T-helper 2 cell treated with Interferon-gamma antibody and Interleukin-4, amounts not matched to agents 5 μg/mL and 100 μg/mL, for 36 hours (primary cell): Measurements from ENCODE around the gene PGBD5.

ENCODE experiments used
- DNase-seq: peaks from one replicate; pipeline ENCODE4 v3.0.0; 2021; ENCODE audit warnings: low spot score
- H3K27ac Mint-ChIP-seq: one replicate; pipeline ENCODE4 v1.8.0; 2021; ENCODE audit warnings: mild to moderate bottlenecking, mixed read lengths
- H3K27me3 Mint-ChIP-seq: one replicate; pipeline ENCODE4 v1.8.0; 2021; ENCODE audit warnings: low read depth, mixed read lengths
- H3K36me3 Mint-ChIP-seq: one replicate; pipeline ENCODE4 v1.8.0; 2021; ENCODE audit warnings: low read depth, mixed read lengths
- H3K4me1 Mint-ChIP-seq: one replicate; pipeline ENCODE4 v1.8.0; 2021; ENCODE audit warnings: low read depth, mixed read lengths
- H3K4me3 Mint-ChIP-seq: one replicate; pipeline ENCODE4 v1.8.0; 2022; ENCODE audit warnings: mild to moderate bottlenecking, moderate library complexity, mixed read lengths
- H3K9me3 Mint-ChIP-seq: one replicate; pipeline ENCODE4 v1.8.0; 2021; ENCODE audit warnings: mixed read lengths

PGBD5 gene

GRCh38 chr1:230396966-230397365 lies 29.2 kb downstream of the PGBD5 start:
- H3K27me3 Mint-ChIP-seq, result no peaks in the 10 kb centered on the region

GRCh38 chr1:230395932-230396331 lies 30.2 kb downstream of the PGBD5 start:
- DNase-seq, result no peak
- H3K4me1 Mint-ChIP-seq, result no peaks in the 10 kb centered on the region
- H3K9me3 Mint-ChIP-seq, result no peaks in the 10 kb centered on the region
- H3K27ac Mint-ChIP-seq, result no peak overlapping the region
- H3K36me3 Mint-ChIP-seq, result no peaks in the 10 kb centered on the region
- H3K27me3 Mint-ChIP-seq, result peaks cover 5% of the 10 kb centered on the region
- H3K4me3 Mint-ChIP-seq, result no peak overlapping the region

More at GRCh38 chr1:230396966-230397365, 29.2 kb downstream of the PGBD5 start:
- H3K4me1 Mint-ChIP-seq, result no peaks in the 10 kb centered on the region
- DNase-seq, result no peak
- H3K9me3 Mint-ChIP-seq, result no peaks in the 10 kb centered on the region
- no peak overlapping the region for H3K27ac Mint-ChIP-seq
- no peaks in the 10 kb centered on the region for H3K36me3 Mint-ChIP-seq
- no peak overlapping the region for H3K4me3 Mint-ChIP-seq

GRCh38 chr1:230394741-230395140 lies 31.4 kb downstream of the PGBD5 start:
- DNase-seq, result no peak
- H3K36me3 Mint-ChIP-seq, result no peaks in the 10 kb centered on the region
- H3K27ac Mint-ChIP-seq, result no peak overlapping the region
- H3K4me1 Mint-ChIP-seq, result no peaks in the 10 kb centered on the region
- peaks cover 5% of the 10 kb centered on the region for H3K27me3 Mint-ChIP-seq
- no peak overlapping the region for H3K4me3 Mint-ChIP-seq
- no peaks in the 10 kb centered on the region for H3K9me3 Mint-ChIP-seq

GRCh38 chr1:230394134-230394533 lies 32.0 kb downstream of the PGBD5 start:
- H3K36me3 Mint-ChIP-seq, result no peaks in the 10 kb centered on the region
- no peaks in the 10 kb centered on the region for H3K4me1 Mint-ChIP-seq
- H3K4me3 Mint-ChIP-seq, result no peak overlapping the region
- H3K27me3 Mint-ChIP-seq, result peaks cover 5% of the 10 kb centered on the region
- no peak overlapping the region for H3K27ac Mint-ChIP-seq
- H3K9me3 Mint-ChIP-seq, result no peaks in the 10 kb centered on the region
- DNase-seq, result no peak

GRCh38 chr1:230393722-230394121 lies 32.4 kb downstream of the PGBD5 start:
- Mint-ChIP-seq H3K27ac (no peak overlapping the region), H3K9me3 (no peaks in the 10 kb centered on the region), H3K36me3 (no peaks in the 10 kb centered on the region), H3K4me1 (no peaks in the 10 kb centered on the region), H3K27me3 (peaks cover 5% of the 10 kb centered on the region), H3K4me3 (no peak overlapping the region)
- no peak for DNase-seq

DNA sequence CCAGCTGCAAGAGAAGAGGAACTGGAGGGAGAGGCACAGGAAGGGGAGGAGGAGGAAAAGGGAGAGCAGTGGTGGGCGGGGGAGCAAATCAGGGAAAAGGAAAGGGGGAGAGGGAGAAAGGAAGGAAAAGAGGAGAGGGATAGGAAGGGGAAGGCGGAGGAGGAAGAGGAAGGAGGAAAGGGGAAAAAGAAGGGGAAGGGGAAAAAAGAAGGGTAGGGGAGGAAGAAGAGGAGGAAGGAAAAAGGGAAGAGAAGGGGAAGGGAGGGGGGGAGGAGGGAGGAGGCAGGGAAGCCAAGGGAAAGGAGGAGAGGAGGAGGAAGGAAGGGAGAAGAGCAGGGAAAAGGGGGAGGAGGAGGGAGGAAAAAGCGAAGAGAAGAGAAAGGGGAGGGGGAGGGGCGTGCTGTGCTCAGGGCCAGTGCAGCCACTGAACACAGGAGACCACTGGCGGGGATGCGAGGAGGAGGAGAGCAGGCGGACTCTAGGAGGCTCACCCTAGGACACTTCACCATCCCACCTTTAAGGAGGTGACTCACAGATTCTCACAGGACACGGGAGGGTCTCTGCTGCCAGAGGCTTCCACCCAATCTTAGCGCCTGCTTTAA lies 33.1 kb downstream of the PGBD5 start:
- no peak for DNase-seq
- Mint-ChIP-seq H3K9me3 (no peaks in the 10 kb centered on the region), H3K36me3 (no peaks in the 10 kb centered on the region), H3K27me3 (peaks cover 5% of the 10 kb centered on the region), H3K27ac (no peak overlapping the region), H3K4me3 (no peak overlapping the region), H3K4me1 (no peaks in the 10 kb centered on the region)

- H3K36me3 Mint-ChIP-seq, result no peaks in the 10 kb centered on the region
- no peak for DNase-seq
- H3K27me3 Mint-ChIP-seq, result peaks cover 5% of the 10 kb centered on the region
- no peaks in the 10 kb centered on the region for H3K9me3 Mint-ChIP-seq
- no peaks in the 10 kb centered on the region for H3K4me1 Mint-ChIP-seq
- no peak overlapping the region for H3K4me3 Mint-ChIP-seq
- no peak overlapping the region for H3K27ac Mint-ChIP-seq
Observed at GRCh38 chr1:230392536-230392909, 33.6 kb downstream of the PGBD5 start.

GRCh38 chr1:230391776-230392535 lies 34.2 kb downstream of the PGBD5 start:
- DNase-seq, result no peak
- no peaks in the 10 kb centered on the region for H3K9me3 Mint-ChIP-seq
- no peaks in the 10 kb centered on the region for H3K36me3 Mint-ChIP-seq
- no peaks in the 10 kb centered on the region for H3K4me1 Mint-ChIP-seq
- no peak overlapping the region for H3K4me3 Mint-ChIP-seq
- H3K27ac Mint-ChIP-seq, result no peak overlapping the region
- peaks cover 5% of the 10 kb centered on the region for H3K27me3 Mint-ChIP-seq

DNA sequence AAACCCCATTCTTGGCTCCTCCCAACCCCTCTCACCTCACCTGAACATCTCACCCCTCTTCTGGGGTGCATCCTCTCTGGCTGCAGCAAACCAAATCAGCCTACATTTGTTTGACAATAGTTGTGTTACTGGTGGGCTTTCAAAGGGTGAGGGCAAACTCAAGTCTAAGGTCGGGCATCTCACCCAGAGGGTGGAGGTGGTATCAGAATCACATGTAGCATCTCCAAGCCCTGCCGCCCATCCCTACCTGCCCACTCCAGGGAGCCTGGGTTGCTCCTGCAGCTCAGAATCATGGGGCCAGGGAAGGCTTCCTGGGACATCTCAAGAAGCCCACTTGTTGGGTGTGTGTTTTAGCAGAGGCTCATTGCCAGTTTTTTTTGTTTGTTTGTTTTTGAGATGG lies 35.8 kb downstream of the PGBD5 start:
- H3K27me3 Mint-ChIP-seq, result peaks cover 7% of the 10 kb centered on the region
- H3K27ac Mint-ChIP-seq, result no peak overlapping the region
- H3K9me3 Mint-ChIP-seq, result no peaks in the 10 kb centered on the region
- H3K4me1 Mint-ChIP-seq, result no peaks in the 10 kb centered on the region
- H3K4me3 Mint-ChIP-seq, result no peak overlapping the region
- DNase-seq, result no peak
- no peaks in the 10 kb centered on the region for H3K36me3 Mint-ChIP-seq

DNA sequence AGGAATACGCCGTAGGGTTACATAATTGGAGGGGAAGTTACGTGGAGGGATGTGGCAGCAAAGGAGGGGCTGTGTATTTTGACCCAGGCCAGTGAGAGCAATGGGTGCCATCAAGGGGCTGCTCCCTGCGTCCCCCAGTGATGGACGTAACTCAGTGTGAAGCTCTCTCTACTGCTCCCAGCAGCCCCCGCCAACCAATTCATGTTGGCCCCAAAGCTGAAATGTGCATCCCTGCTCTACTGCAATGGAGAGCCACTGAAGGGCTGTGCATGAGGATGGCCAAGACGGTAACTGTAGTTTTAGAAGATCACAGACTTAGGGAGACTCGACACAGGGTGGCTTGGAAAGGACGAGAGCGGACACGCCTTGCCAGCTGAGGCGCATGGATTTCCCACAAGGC lies 38.3 kb downstream of the PGBD5 start:
- no peaks in the 10 kb centered on the region for H3K9me3 Mint-ChIP-seq
- no peaks in the 10 kb centered on the region for H3K4me1 Mint-ChIP-seq

DNA sequence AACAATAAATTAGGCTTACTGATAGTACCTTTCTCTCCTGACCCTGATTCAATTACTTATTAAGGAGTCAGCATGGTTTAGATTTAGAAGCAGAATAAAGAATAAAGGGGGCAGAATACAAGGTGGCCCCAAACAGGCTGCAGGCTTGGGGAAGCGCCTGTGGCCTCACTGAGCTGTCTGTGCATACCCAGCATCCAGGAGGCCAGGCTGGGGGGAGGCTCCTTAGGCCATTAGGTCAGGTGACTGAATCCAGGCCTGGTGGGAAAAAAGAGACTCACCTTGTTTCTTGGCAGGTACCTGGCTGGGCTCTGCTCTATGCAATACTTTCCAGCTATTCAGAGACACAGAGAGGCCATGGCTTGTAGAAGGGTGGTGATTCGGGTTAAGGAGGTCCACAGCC lies 38.8 kb downstream of the PGBD5 start:
- H3K4me3 Mint-ChIP-seq, result no peak overlapping the region
- peaks cover 7% of the 10 kb centered on the region for H3K27me3 Mint-ChIP-seq
- no peaks in the 10 kb centered on the region for H3K9me3 Mint-ChIP-seq
- DNase-seq, result no peak
- H3K36me3 Mint-ChIP-seq, result no peaks in the 10 kb centered on the region
- no peak overlapping the region for H3K27ac Mint-ChIP-seq
- H3K4me1 Mint-ChIP-seq, result no peaks in the 10 kb centered on the region

More for the DNA sequence above, 38.3 kb downstream of the PGBD5 start:
- H3K27ac Mint-ChIP-seq, result no peak overlapping the region
- no peaks in the 10 kb centered on the region for H3K36me3 Mint-ChIP-seq
- H3K27me3 Mint-ChIP-seq, result peaks cover 7% of the 10 kb centered on the region
- H3K4me3 Mint-ChIP-seq, result no peak overlapping the region
- no peak for DNase-seq

DNA sequence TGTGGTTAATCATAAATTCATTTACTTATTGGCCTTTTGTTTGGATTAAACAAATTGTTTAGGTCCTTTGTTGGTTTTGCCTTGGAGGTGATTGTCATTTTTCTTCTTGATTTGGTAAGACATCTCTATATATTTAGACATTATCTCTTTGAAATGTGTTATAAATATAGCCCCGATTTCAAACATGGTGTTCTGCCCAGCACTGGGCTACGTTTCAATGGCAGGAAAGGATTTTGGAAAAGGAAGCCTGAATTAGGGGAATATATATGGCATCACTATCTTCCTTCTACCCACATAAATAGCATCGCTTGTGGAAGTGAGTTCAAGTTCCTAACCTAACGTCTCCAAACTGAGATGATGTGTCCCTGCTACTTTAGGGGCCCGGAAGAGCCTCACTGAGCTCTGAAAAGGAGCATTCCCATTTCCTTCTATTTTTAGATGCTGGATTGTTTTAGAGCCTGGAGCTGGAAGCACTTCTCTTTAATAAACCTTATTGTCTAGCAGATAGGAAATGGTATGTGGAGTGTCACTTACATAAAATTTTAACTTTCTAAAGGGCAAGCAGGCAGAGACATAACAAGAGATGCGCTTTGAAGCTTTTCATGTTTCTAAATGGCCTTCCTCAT lies 39.4 kb downstream of the PGBD5 start:
- peaks cover 6% of the 10 kb centered on the region for H3K27me3 Mint-ChIP-seq
- no peaks in the 10 kb centered on the region for H3K9me3 Mint-ChIP-seq
- no peak overlapping the region for H3K27ac Mint-ChIP-seq
- H3K4me1 Mint-ChIP-seq, result no peaks in the 10 kb centered on the region
- no peak overlapping the region for H3K4me3 Mint-ChIP-seq
- no peak for DNase-seq
- H3K36me3 Mint-ChIP-seq, result no peaks in the 10 kb centered on the region

DNA sequence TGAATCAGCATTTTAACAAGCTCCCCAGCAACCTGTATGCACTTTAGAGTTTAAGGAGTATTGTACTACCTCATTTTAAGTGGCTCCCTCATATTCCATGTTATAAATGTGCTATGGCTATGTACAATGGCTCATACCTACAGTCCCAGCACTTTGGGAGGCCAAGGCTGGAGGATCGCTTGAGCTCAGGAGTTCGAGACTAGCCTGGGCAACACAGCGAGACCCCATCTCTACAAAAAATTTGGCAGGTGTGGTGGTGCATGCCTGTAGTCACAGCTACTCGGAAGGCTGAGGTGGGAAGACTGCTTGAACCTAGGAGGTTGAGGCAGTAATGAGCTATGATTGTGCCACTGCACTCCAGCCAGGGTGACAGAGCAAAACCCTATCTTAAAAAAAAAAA lies 40.2 kb downstream of the PGBD5 start:
- Mint-ChIP-seq H3K4me3 (no peak overlapping the region), H3K36me3 (no peaks in the 10 kb centered on the region), H3K27me3 (peaks cover 2% of the 10 kb centered on the region), H3K27ac (no peak overlapping the region), H3K9me3 (no peaks in the 10 kb centered on the region), H3K4me1 (no peaks in the 10 kb centered on the region)
- DNase-seq, result no peak

- Mint-ChIP-seq H3K9me3 (no peaks in the 10 kb centered on the region), H3K27ac (no peak overlapping the region), H3K4me3 (no peak overlapping the region), H3K4me1 (no peaks in the 10 kb centered on the region), H3K27me3 (peaks cover 2% of the 10 kb centered on the region), H3K36me3 (no peaks in the 10 kb centered on the region)
- no peak for DNase-seq
Observed at GRCh38 chr1:230385158-230385450, 41.0 kb downstream of the PGBD5 start.
